Fibroblast of mammary gland (primary cell): ENCODE measurements around the gene BCL3.

Experiments
- DNase-seq: peaks from one replicate; pipeline ENCODE4 v3.0.0-alpha.2; 2010; ENCODE audit warnings: low read depth
- H3K4me3 ChIP-seq: 2 replicates; pipeline ENCODE4 v1.5.1; 2011; ENCODE audit warnings: low read depth, mild to moderate bottlenecking, low read length, moderate library complexity; ENCODE audit not compliant: control insufficient read depth
- TF ChIP-seq, protein P1 (sequence below): conservative IDR thresholded peaks from 2 replicates; pipeline ENCODE4 v1.5.1; 2011; ENCODE audit warnings: low read depth, low read length, inconsistent platforms; ENCODE audit not compliant: control insufficient read depth, insufficient read depth

Gene BCL3

GRCh38 chr19:44748426-44749254, at the start of gene BCL3:
BCL3 (plus strand) TSS chr19:44748708; CDS start chr19:44748791, 83 bp downstream.
- TF ChIP-seq, protein P1, sequence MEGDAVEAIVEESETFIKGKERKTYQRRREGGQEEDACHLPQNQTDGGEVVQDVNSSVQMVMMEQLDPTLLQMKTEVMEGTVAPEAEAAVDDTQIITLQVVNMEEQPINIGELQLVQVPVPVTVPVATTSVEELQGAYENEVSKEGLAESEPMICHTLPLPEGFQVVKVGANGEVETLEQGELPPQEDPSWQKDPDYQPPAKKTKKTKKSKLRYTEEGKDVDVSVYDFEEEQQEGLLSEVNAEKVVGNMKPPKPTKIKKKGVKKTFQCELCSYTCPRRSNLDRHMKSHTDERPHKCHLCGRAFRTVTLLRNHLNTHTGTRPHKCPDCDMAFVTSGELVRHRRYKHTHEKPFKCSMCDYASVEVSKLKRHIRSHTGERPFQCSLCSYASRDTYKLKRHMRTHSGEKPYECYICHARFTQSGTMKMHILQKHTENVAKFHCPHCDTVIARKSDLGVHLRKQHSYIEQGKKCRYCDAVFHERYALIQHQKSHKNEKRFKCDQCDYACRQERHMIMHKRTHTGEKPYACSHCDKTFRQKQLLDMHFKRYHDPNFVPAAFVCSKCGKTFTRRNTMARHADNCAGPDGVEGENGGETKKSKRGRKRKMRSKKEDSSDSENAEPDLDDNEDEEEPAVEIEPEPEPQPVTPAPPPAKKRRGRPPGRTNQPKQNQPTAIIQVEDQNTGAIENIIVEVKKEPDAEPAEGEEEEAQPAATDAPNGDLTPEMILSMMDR, result no peak
- peak within 1 kb of the TSS; percentile 74 for H3K4me3 ChIP-seq
- peak; percentile 64 for DNase-seq

- TF ChIP-seq, protein P1, result no peak
- no peak overlapping the region for H3K4me3 ChIP-seq
- no peak for DNase-seq
Observed at GRCh38 chr19:44700547-44700946, 48.0 kb upstream of the BCL3 start.

DNA sequence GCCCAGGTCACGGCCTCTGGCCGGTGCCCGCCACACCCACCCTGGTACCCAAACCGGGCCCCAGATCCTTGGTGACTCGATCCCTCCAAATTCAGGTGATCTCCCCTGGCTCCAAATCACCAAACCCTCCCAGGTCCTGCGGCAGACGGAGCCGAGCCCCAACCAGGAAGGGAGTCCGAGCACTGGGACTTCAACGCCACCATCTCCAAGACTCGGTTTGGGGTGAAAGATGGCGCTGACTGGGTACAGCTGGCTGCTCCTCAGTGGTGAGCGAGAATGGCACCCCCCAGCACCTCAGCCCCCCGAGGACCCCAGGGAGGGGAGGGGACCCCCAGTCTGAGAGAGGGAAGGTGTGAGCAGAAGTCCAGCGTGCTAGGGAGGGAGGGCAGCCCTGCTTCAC, 47.3 kb upstream of the BCL3 start:
- no peak for DNase-seq
- no peak overlapping the region for H3K4me3 ChIP-seq
- TF ChIP-seq, protein P1, result no peak

DNA sequence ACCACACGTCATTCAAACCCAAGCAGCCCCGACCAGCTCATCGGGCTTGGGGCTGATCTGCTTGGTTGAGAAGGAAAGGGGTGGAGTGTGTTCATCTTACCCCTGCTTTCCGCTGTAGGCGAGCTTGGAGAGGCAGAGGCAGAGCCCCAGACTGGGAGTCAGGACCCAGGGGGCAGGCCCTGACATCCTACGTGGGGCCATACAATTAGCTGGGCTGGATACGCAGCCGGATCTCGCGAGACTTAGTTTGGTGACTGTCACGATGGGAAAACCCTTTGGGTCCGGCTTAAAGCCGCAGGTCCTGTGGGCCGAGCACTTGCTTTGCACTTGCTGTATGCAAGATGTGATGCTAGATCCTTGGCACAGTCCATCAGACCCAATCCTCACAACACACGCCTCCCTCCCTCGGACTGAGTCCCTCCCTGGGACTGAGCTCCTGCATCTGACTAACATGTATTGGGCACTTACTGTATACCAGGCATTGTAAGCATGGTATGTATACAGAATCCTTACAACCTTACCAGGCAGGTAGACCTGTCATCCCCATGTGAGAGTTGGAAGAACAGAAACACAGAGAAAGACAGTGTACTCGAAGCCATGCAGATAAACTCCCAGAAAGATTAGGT, 45.8 kb upstream of the BCL3 start:
- TF ChIP-seq, protein P1, result no peak

DNA sequence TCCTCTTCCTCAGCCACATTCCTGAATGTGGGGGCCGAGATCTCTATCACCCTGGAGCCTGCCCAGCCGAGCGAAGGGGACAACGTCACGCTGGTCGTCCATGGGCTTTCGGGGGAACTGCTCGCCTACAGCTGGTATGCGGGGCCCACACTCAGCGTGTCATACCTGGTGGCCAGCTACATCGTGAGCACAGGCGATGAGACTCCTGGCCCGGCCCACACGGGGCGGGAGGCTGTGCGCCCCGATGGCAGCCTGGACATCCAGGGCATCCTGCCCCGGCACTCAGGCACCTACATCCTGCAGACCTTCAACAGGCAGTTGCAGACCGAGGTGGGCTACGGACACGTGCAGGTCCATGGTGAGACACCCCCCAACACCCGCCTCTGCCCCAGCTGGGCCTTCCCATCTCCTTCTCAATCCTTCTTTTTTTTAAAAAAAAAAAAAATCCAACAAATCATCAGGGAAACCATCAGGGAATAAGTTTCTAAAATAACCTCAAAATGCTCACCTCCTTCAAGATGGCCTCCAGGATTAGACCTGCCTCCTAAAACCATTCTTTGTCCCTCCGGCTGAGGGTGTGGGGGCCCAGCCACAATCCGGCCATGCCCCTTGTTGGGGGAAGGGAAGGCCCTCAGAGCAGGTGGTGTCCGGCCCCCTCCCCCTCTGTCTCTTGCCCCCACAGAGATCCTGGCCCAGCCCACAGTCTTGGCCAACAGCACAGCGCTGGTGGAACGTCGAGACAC, 45.0 kb upstream of the BCL3 start:
- TF ChIP-seq, protein P1, result no peak
- DNase-seq, result no peak
- no peak overlapping the region for H3K4me3 ChIP-seq

More for the DNA sequence above, 45.8 kb upstream of the BCL3 start:
- no peak overlapping the region for H3K4me3 ChIP-seq
- DNase-seq, result no peak

- no peak for DNase-seq
- H3K4me3 ChIP-seq, result no peak overlapping the region
- TF ChIP-seq, protein P1, result no peak
Observed at GRCh38 chr19:44704982-44705381, 43.5 kb upstream of the BCL3 start.
